Measurements from ENCODE around the gene PCNT.

DNA sequence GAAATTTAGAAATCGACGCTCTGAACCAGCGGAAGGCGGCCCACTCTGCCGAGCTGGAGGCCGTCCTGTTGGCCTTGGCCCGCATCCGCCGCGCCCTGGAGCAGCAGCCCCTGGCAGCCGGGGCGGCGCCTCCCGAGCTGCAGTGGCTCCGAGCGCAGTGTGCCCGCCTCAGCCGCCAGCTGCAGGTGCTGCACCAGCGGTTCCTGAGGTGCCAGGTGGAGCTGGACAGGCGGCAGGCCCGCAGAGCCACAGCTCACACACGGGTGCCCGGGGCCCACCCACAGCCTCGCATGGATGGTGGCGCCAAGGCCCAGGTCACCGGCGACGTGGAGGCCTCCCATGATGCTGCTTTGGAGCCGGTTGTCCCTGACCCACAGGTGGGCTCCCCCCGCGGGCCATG is 87.7 kb downstream of the PCNT start:
- TF ChIP-seq JUND (IDR thresholded peaks at IDR 0.05; ENCODE audit: low read depth, low read length) (no peak), EZH2 (IDR thresholded peaks at IDR 0.05; ENCODE audit: borderline replicate concordance, control insufficient read depth, low read depth, low read length) (no peak), EP300 (IDR thresholded peaks at IDR 0.05; ENCODE audit: borderline replicate concordance in 1 of 2, control insufficient read depth in 1 of 2, low read depth in 2 of 2, low read length in 2 of 2) (no peak), NFIC (IDR thresholded peaks at IDR 0.05; ENCODE audit: low read depth, low read length) (no peak), RCOR1 (conservative IDR thresholded peaks at IDR 0.05; ENCODE audit: low read depth, low read length) (no peak), CEBPB (IDR thresholded peaks at IDR 0.05; ENCODE audit: borderline replicate concordance in 1 of 2, low read depth in 2 of 2, low read length in 2 of 2) (no peak)
